ENCODE results near the gene TM7SF2.
A peak's percentile ranks its signal among the peaks of the same experiment; 100 is the strongest.

GRCh38 chr11:65126624-65127274, 15.1 kb downstream of the TM7SF2 start:
- TF ChIP-seq, protein P1, sequence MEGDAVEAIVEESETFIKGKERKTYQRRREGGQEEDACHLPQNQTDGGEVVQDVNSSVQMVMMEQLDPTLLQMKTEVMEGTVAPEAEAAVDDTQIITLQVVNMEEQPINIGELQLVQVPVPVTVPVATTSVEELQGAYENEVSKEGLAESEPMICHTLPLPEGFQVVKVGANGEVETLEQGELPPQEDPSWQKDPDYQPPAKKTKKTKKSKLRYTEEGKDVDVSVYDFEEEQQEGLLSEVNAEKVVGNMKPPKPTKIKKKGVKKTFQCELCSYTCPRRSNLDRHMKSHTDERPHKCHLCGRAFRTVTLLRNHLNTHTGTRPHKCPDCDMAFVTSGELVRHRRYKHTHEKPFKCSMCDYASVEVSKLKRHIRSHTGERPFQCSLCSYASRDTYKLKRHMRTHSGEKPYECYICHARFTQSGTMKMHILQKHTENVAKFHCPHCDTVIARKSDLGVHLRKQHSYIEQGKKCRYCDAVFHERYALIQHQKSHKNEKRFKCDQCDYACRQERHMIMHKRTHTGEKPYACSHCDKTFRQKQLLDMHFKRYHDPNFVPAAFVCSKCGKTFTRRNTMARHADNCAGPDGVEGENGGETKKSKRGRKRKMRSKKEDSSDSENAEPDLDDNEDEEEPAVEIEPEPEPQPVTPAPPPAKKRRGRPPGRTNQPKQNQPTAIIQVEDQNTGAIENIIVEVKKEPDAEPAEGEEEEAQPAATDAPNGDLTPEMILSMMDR (IDR thresholded peaks at IDR 0.05 in 8 of 11, conservative IDR thresholded peaks at IDR 0.05 in 3 of 11) = no peak
- TF ChIP-seq POLR2A (IDR thresholded peaks at IDR 0.05) (no peak), POLR2AphosphoS5 (IDR thresholded peaks at IDR 0.05) (peak in 2 of 3 donors; percentile 32 to 52)

Data from spleen (tissue), 7 donors.